IPS-18a (cell line): ENCODE measurements around the gene PRKACG.

ENCODE experiments used
- H3K27ac ChIP-seq: one replicate; pipeline ENCODE4 v1.5.1; 2013; ENCODE audit warnings: low read length
- H3K27me3 ChIP-seq: one replicate; pipeline ENCODE4 v1.6.1; 2013; ENCODE audit warnings: mild to moderate bottlenecking, low read length; ENCODE audit not compliant: control insufficient read depth, insufficient read depth
- H3K36me3 ChIP-seq: one replicate; pipeline ENCODE4 v1.6.1; 2013; ENCODE audit warnings: low read depth, low read length; ENCODE audit not compliant: control insufficient read depth
- H3K4me1 ChIP-seq: one replicate; pipeline ENCODE4 v1.6.1; 2013; ENCODE audit warnings: low read depth, low read length; ENCODE audit not compliant: control insufficient read depth
- H3K4me3 ChIP-seq: one replicate; pipeline ENCODE4 v1.5.1; 2013; ENCODE audit warnings: low read length
- H3K9ac ChIP-seq: one replicate; pipeline ENCODE4 v1.6.1; 2013; ENCODE audit warnings: mild to moderate bottlenecking, low read length, moderate library complexity
- H3K9me3 ChIP-seq: one replicate; pipeline ENCODE4 v1.6.1; 2013; ENCODE audit warnings: low read depth, low read length; ENCODE audit not compliant: control insufficient read depth

Gene PRKACG

DNA sequence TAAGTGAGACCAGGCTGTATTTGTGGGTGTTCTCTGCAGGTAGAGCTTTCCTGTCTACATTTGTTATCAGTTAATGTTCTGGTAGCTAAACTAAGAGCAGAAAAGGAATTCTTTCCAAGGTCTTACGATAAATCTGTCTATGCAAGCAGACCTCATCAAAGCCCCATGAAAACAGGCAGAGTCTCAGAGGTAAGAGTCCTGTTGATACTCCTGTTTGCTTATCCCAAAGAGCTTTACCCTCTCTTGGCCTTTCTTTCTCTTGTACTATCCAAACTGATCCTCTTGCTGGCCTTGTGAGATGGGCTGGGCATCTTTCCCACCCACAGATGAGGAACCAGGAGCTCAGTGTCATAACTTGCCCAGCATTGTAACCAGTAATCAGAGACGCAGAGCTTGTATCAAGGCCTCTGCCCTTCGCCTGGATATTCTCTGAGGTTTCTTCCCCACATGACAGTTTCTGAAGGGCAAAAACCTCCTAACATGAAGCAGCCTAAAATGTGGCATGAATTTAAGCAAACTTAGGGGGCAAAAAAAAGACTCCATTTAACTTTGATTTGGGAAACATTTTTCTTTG lies 33.5 kb downstream of the PRKACG start:
- Histone ChIP-seq H3K9ac (no peak overlapping the region), H3K4me1 (peaks cover 24% of the 10 kb centered on the region), H3K27ac (no peak overlapping the region), H3K27me3 (no peaks in the 10 kb centered on the region), H3K4me3 (no peak overlapping the region), H3K36me3 (no peaks in the 10 kb centered on the region), H3K9me3 (no peaks in the 10 kb centered on the region)

DNA sequence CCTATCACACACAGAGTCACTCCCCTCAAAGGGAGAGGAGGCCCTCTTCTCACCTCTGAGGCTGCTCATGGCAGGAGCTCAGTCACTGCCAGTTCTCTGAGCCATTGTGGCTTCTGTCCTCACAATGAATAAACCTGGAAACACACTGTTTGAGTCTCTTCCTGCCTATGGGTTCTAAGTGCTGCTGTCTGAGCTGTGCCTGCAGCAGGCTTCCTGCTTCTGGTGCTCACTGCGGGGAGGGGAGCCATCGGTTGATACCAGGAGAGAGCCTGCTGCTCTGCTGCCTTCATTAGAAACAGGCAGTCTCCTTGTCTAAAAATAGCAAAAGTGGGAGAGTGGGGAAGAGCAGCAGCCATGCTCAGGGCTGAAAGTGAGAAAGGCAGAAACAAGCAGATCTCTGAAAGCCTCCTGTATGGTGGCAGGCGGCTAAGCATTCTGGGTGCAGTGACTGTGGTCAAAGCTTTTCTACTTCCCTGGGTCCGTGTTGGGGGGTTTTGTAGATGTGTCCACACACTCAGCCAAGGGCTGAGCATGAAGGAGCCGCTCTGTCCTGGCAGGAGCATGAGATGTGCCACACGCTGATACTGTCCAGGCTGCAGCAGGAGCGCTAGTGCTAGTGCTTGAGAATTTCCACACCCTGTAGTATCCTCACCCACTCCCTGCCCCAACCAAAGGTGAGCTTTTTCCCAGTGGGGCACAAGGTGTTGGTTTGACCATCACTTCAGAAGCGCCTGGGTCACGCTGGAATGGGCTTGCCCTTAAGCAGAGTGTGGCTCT lies 34.2 kb downstream of the PRKACG start:
- Histone ChIP-seq H3K27me3 (no peaks in the 10 kb centered on the region), H3K27ac (no peak overlapping the region), H3K9me3 (no peaks in the 10 kb centered on the region), H3K36me3 (no peaks in the 10 kb centered on the region), H3K4me1 (peaks cover 24% of the 10 kb centered on the region), H3K4me3 (no peak overlapping the region), H3K9ac (no peak overlapping the region)

DNA sequence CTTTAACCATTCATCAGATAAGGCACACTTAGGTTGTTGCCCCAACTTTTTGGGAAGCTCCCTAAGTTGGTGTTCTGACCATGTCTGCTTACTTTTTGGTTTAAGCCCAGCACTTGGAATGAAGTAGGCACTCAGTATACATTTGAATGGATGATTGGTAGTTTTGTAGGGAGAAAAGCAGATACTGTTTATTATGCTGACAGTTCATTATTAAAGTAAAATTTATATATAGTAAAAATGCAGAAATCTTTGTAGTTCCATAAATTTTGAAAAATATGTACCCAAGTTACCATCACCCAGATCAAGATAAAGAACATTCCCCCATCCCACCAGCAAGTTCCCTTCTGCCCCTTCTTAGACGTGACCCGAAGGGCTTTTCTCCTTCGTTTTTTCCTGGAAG lies 35.4 kb downstream of the PRKACG start:
- Histone ChIP-seq H3K9me3 (no peaks in the 10 kb centered on the region), H3K27me3 (no peaks in the 10 kb centered on the region), H3K9ac (no peak overlapping the region), H3K4me1 (peaks cover 24% of the 10 kb centered on the region), H3K4me3 (no peak overlapping the region), H3K27ac (no peak overlapping the region), H3K36me3 (no peaks in the 10 kb centered on the region)

DNA sequence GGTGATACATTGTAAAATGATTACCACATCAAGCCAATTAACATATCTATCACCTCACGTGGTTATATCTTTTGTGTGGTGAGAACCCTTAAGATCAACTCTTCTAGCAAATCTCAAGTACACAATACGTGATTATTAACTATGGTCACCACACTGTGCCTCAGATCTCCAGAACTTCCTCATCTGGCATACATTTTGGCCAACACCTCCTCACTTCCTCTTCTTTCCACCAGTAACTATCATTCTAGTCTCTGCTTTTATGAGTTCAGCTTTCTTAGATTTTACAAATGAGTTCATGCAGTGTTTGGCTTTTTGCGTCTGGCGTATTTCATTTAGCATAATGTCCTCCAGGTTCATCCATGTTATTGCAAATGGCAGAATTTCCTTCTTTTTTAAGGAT lies 35.8 kb downstream of the PRKACG start:
- Histone ChIP-seq H3K36me3 (no peaks in the 10 kb centered on the region), H3K27ac (no peak overlapping the region), H3K27me3 (no peaks in the 10 kb centered on the region), H3K9me3 (no peaks in the 10 kb centered on the region), H3K4me3 (no peak overlapping the region), H3K4me1 (peaks cover 24% of the 10 kb centered on the region), H3K9ac (no peak overlapping the region)

DNA sequence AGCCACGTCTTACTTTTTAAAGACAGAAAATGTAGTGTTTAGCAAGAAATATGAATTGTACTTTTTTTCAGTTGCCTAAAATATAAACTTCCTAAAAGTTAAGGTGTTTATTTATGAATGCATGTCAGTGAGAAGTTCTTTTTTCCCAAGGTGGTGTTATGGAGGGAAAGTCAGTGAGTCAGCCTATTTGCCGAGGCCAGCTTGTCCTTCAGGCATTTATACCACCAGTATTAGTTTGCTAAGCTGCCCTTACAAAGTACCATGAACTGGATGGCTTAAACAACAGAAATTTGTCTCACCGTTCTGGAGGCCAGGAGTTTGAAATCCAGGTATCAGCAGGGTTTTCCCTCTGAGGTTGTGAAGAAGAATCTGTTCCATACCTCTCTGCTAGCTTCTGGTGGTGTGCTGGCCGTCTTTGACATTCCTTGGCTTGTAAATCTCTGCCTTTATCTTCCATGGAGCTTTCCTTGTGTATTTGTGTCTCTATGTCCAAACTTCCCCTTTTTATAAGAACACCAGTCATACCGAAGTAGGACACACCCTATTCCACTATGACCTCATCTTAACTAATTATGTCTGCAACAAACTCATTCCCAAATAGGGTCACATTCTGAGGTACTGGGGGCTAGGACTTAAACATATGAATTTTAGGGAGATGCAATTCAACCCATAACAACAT lies 38.4 kb downstream of the PRKACG start:
- H3K9me3 ChIP-seq: no peaks in the 10 kb centered on the region
- no peak overlapping the region for H3K4me3 ChIP-seq
- H3K9ac ChIP-seq: no peak overlapping the region
- no peaks in the 10 kb centered on the region for H3K27me3 ChIP-seq
- H3K36me3 ChIP-seq: no peaks in the 10 kb centered on the region
- no peak overlapping the region for H3K27ac ChIP-seq
- peaks cover 9% of the 10 kb centered on the region for H3K4me1 ChIP-seq

DNA sequence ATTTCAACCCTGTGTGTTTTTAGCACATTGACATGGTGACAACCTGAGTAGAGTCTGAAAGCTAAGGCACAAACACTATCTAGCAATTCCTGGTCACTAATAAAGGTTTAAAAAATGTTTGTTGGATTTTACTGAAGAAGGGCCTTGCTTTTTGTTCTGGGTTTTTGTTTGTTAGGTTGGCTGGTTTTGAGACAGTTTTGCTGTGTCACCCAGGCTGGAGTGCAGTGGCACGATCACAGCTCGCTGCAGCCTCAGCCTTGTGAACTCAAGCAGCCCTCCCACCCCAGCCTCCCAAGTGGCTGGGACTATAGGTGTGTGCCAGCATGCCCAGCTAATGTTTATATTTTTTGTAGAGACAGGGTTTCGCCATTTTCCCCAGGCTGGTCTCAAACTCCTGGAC lies 39.0 kb downstream of the PRKACG start:
- Histone ChIP-seq H3K9me3 (no peaks in the 10 kb centered on the region), H3K4me1 (peaks cover 4% of the 10 kb centered on the region), H3K27me3 (no peaks in the 10 kb centered on the region), H3K9ac (no peak overlapping the region), H3K27ac (no peak overlapping the region), H3K36me3 (no peaks in the 10 kb centered on the region), H3K4me3 (no peak overlapping the region)

DNA sequence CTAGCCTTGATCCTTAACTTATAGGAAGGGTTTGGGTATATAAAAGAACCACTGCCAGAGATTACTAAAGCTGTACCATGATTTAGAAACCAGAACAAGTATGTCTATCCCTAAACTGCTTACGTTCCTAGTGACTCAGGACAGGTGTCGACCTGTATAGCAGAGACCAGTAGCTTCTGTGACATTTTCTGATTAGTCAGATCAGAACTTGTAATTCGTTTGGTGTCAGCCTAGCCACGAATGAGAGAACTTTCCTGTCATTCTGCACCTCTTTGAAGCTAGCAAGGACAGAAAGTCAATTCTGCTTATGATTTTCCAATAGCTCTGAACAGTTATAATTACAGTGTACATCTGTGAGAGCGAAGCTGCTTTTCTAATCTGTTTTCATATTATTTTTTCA lies 39.5 kb downstream of the PRKACG start:
- no peak overlapping the region for H3K9ac ChIP-seq
- H3K27ac ChIP-seq: no peak overlapping the region
- no peaks in the 10 kb centered on the region for H3K27me3 ChIP-seq
- H3K9me3 ChIP-seq: no peaks in the 10 kb centered on the region
- H3K4me1 ChIP-seq: peaks cover 2% of the 10 kb centered on the region
- no peaks in the 10 kb centered on the region for H3K36me3 ChIP-seq
- no peak overlapping the region for H3K4me3 ChIP-seq

DNA sequence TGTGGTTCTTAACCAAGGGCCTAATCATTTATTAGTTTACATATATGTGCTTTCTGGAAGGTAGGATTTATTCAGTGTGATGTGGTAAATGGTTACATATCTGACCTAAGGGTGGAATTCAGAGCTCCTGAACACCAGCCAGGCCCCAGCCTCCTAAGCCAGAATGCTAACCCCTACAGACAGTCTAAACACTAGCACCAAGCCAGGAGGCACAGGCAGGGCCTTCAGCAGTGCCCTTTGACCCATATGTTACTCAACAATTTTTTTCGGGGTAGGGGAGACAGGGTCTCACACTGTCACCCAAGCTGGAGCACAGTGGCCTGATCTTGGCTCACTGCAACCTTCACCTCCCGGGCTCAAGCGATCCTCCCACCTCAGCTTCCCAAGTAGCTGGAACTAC lies 40.3 kb downstream of the PRKACG start:
- H3K9ac ChIP-seq: no peak overlapping the region

DNA sequence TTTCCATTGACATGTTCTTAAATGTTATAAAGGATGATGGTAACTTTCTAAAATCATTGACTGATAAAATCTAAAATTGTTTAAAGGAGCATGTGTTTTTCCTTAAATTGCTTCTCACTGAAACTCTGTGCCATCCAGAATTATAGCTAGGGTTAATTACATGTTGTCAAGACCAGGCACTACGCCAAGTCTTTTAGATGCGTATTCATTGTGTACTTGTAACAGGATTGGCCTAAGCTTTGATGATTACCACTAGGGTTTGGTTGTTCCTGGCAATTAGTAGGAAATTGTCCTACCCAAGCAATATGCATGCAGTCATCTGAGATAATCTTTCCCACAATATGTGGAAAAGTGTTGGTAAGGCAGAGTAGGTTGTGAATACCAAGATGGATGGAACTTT lies 43.8 kb downstream of the PRKACG start:
- no peaks in the 10 kb centered on the region for H3K9me3 ChIP-seq
- H3K27me3 ChIP-seq: no peaks in the 10 kb centered on the region
- no peak overlapping the region for H3K4me3 ChIP-seq
- H3K27ac ChIP-seq: no peak overlapping the region
- H3K4me1 ChIP-seq: no peaks in the 10 kb centered on the region
- no peak overlapping the region for H3K9ac ChIP-seq
- no peaks in the 10 kb centered on the region for H3K36me3 ChIP-seq

More for the DNA sequence above, 40.3 kb downstream of the PRKACG start:
- Histone ChIP-seq H3K4me1 (no peaks in the 10 kb centered on the region), H3K27ac (no peak overlapping the region), H3K36me3 (no peaks in the 10 kb centered on the region), H3K9me3 (no peaks in the 10 kb centered on the region), H3K27me3 (no peaks in the 10 kb centered on the region), H3K4me3 (no peak overlapping the region)

DNA sequence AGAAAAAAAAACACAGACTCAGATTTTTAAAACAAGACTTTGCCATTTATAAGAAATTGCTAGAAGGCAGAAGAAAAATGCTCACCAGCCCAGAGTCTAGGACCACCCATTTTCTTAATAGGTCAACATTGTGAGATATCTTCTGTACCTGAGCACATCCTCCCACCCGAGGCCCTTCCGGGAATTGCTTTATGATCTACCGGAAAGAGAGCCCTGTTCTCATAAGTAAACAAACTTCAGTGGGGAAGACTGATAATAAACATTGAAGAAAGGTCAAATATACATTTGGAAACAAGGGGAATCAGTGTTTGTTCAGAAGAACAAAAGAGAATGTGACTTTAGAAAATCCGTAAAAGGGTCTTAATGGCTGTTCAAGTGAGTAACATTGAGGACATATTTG lies 44.4 kb downstream of the PRKACG start:
- no peaks in the 10 kb centered on the region for H3K27me3 ChIP-seq
- H3K9me3 ChIP-seq: no peaks in the 10 kb centered on the region
- H3K9ac ChIP-seq: no peak overlapping the region
- no peaks in the 10 kb centered on the region for H3K36me3 ChIP-seq
- no peaks in the 10 kb centered on the region for H3K4me1 ChIP-seq
- no peak overlapping the region for H3K27ac ChIP-seq
- no peak overlapping the region for H3K4me3 ChIP-seq

DNA sequence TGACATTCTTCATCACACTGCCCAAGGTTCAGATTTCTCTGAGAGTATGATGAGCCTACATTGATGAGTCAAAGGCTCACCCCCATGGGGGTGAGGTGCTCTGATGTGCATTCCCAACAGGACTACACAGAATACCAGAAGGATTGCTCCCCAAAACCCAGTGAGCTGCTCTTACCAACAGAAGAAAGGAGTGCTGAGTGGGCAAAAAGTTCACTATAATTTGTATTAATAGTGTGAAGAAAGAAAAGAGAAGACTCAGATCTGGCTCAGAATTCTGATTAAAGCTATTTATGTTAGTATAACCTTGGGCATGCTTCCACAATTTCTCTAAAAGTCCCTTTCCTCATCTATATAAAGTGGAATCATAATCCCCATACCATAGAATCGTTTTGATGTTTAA lies 46.1 kb downstream of the PRKACG start:
- Histone ChIP-seq H3K4me3 (no peak overlapping the region), H3K27ac (no peak overlapping the region), H3K36me3 (no peaks in the 10 kb centered on the region), H3K9me3 (no peaks in the 10 kb centered on the region), H3K4me1 (no peaks in the 10 kb centered on the region), H3K27me3 (no peaks in the 10 kb centered on the region), H3K9ac (no peak overlapping the region)
